GM19455 (cell line): ENCODE results near the gene GPD1L.
"Not testable (repeated sequence)": the region's sequence is repeated elsewhere in the genome, so short reads cannot be mapped to it uniquely, and the experiment has no call there.

Experiments used
- ATAC-seq: cut with Tn5 transposase; IDR thresholded peaks from one replicate; pipeline ENCODE4 v1.9.1; 2021; ENCODE audit not compliant: unreplicated experiment

Gene GPD1L

GRCh38 chr3:32106132-32106928 lies at the start of gene GPD1L:
TSS of gene GPD1L (plus strand) at chr3:32106620. CDS start at chr3:32106712, 92 bp downstream.
- peak; percentile 100 for ATAC-seq

- not testable (repeated sequence) for ATAC-seq
These were observed 48.0 kb upstream of the GPD1L start for GRCh38 chr3:32058465-32058864.

- no peak for ATAC-seq
These were observed 43.4 kb upstream of the GPD1L start for GRCh38 chr3:32062950-32063582.

GRCh38 chr3:32066686-32067085 lies 39.7 kb upstream of the GPD1L start:
- ATAC-seq: no peak

GRCh38 chr3:32074194-32074593 lies 32.2 kb upstream of the GPD1L start:
- ATAC-seq: not testable (repeated sequence)

GRCh38 chr3:32076566-32076965 lies 29.9 kb upstream of the GPD1L start:
- ATAC-seq: no peak

GRCh38 chr3:32077260-32078084 lies 28.9 kb upstream of the GPD1L start:
- no peak for ATAC-seq

GRCh38 chr3:32078085-32078634 lies 28.3 kb upstream of the GPD1L start:
- no peak for ATAC-seq

GRCh38 chr3:32078864-32079263 lies 27.6 kb upstream of the GPD1L start:
- ATAC-seq: no peak

GRCh38 chr3:32082721-32083120 lies 23.7 kb upstream of the GPD1L start:
- ATAC-seq: no peak

- no peak for ATAC-seq
These were observed 22.6 kb upstream of the GPD1L start for GRCh38 chr3:32083702-32084270.

GRCh38 chr3:32084870-32085269 lies 21.6 kb upstream of the GPD1L start:
- no peak for ATAC-seq

- ATAC-seq: no peak
These were observed 20.0 kb upstream of the GPD1L start for GRCh38 chr3:32086464-32086863.

- no peak for ATAC-seq
These were observed 16.9 kb upstream of the GPD1L start for GRCh38 chr3:32089476-32089875.

GRCh38 chr3:32093204-32093603 lies 13.2 kb upstream of the GPD1L start:
- no peak for ATAC-seq

- no peak for ATAC-seq
These were observed 11.0 kb upstream of the GPD1L start for GRCh38 chr3:32095431-32095830.

GRCh38 chr3:32097768-32098167 lies 8.7 kb upstream of the GPD1L start:
- ATAC-seq: peak; percentile 54

- no peak for ATAC-seq
These were observed 7.9 kb upstream of the GPD1L start for GRCh38 chr3:32098528-32098927.

GRCh38 chr3:32100465-32100864 lies 6.0 kb upstream of the GPD1L start:
- ATAC-seq: no peak

- no peak for ATAC-seq
These were observed 4.1 kb upstream of the GPD1L start for GRCh38 chr3:32102289-32102688.

- ATAC-seq: no peak
These were observed 1.9 kb upstream of the GPD1L start for GRCh38 chr3:32104492-32104891.
